ENCODE data around the gene EFNA2. TPM values are rescaled to one million over a fixed set of nuclear protein-coding genes. Genes with fewer than 3 reads are reported as not detected.

The EFNA2 gene
- total RNA-seq, 4 donors from 2014 or later, result not detected

GRCh38 chr19:1283207-1283916, 2.3 kb upstream of the EFNA2 start:
- TF ChIP-seq CTCF (IDR thresholded peaks at IDR 0.05), result no peak
- DNase-seq (ENCODE audit: low spot score) (no peak), ATAC-seq (ENCODE audit: low FRiP score) (no peak)

- DNase-seq (ENCODE audit: low spot score), result no peak
- no peak for TF ChIP-seq CTCF (IDR thresholded peaks at IDR 0.05)
- ATAC-seq (ENCODE audit: low FRiP score), result no peak
These were observed 1.8 kb upstream of the EFNA2 start for GRCh38 chr19:1283917-1284292.

GRCh38 chr19:1284293-1284978, 1.2 kb upstream of the EFNA2 start:
- ATAC-seq (ENCODE audit: low FRiP score), result no peak
- TF ChIP-seq CTCF (IDR thresholded peaks at IDR 0.05), result no peak
- DNase-seq (ENCODE audit: low spot score), result no peak

- no peak for TF ChIP-seq CTCF (IDR thresholded peaks at IDR 0.05)
- DNase-seq (ENCODE audit: low spot score) (no peak), ATAC-seq (ENCODE audit: low FRiP score) (no peak)
These were observed 515 bp upstream of the EFNA2 start for GRCh38 chr19:1284979-1285736.

GRCh38 chr19:1286487-1287353, 1.0 kb downstream of the EFNA2 start:
- ATAC-seq (ENCODE audit: low FRiP score) (no peak), DNase-seq (ENCODE audit: low spot score) (no peak)
- no peak for TF ChIP-seq CTCF (IDR thresholded peaks at IDR 0.05)

- no peak for DNase-seq (ENCODE audit: low spot score)
- ATAC-seq (ENCODE audit: low FRiP score), result no peak
- no peak for TF ChIP-seq CTCF (IDR thresholded peaks at IDR 0.05)
These were observed 1.9 kb downstream of the EFNA2 start for GRCh38 chr19:1287354-1288225.
